Activated naive CD4-positive, alpha-beta T cell treated with Interleukin-2 at 50 U/mL for 16 hours (primary cell): ENCODE data around the gene OR14J1.
"Not testable (repeated sequence)": the region's sequence is repeated elsewhere in the genome, so short reads cannot be mapped to it uniquely, and the experiment has no call there.

Source experiments
- DNase-seq: peaks from one replicate; pipeline ENCODE4 v3.0.0-alpha.2; 2020

Gene OR14J1, protein sequence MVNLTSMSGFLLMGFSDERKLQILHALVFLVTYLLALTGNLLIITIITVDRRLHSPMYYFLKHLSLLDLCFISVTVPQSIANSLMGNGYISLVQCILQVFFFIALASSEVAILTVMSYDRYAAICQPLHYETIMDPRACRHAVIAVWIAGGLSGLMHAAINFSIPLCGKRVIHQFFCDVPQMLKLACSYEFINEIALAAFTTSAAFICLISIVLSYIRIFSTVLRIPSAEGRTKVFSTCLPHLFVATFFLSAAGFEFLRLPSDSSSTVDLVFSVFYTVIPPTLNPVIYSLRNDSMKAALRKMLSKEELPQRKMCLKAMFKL

DNA sequence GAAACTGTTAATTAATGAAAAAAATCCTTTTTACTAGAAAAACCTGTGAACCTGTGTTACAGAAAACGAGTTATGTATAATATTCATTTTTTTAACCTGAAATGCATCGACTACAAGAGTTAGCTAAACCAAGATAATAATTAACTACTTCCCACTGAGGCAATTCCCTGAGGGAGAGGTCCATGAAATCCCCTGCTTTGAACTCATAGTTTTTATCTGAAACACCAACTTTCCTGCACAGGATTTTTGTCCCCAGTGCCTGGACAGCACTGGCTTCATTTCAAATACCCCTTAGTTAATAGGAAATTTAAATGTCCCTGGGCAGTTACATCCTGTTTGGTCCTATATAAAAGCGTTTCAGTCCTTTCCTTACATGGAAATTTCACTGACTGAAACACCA is at the start of gene OR14J1:
Gene OR14J1, plus strand, starts transcription at position 386 of the 400 bp plus-strand sequence. CDS start 4,989 bp downstream, outside the sequence.
- no peak for DNase-seq

DNA sequence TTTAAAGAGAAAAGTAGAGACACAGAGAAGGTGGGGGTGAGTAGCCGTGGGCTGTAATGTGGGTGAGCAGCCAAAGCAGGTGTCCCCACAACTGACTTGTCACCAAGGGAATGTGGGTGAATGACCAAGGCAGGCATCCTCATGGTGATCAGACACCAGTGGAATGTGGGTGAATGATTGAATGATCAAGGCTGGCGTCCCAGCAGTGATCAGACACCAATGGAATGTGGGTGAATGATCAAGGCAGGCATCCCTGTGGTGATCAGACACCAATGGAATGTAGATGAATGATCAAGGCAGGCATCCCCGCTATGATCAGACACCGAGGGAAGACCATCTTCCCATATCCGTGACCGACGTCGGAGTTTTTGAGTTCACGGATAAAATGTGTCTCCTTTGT is 49.8 kb upstream of the OR14J1 start:
- no peak for DNase-seq

DNA sequence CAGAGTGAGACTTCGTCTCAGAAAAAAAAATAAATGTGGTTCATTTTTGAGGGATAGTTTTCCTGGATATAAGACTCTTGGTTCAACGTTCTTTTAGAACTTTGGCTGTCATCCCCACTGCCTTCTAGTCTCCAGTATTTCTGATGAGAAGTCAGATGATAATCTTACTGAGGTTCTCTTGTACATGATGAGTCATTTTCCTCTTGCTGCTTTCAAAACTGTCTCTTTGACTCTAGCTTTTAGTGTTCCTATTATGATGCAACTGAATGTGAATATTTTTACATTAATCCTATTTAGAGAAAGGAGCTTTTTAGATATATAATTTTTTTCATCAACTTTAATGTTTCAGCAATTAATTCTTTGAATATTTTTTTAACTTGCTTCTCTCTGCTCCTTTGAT is 46.0 kb upstream of the OR14J1 start:
- no peak for DNase-seq

DNA sequence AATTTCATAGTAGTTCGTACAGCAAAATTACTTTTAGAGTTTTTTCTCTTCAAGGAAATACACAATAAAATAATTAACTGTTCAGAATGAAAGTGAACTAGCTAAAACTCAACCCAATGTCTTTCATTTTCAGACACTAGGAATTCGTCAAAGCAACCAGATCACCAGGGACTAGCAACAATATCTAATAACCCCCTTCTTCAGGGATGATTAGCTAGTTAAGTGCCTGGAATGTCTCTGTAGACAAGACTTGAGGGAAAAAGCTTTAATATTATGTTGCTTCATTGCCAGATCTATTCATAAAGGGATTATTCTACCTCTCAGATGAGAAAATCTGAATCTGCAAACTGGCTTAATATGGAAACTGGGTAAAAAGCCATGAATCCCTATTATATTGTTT is 41.8 kb upstream of the OR14J1 start:
- DNase-seq: no peak

DNA sequence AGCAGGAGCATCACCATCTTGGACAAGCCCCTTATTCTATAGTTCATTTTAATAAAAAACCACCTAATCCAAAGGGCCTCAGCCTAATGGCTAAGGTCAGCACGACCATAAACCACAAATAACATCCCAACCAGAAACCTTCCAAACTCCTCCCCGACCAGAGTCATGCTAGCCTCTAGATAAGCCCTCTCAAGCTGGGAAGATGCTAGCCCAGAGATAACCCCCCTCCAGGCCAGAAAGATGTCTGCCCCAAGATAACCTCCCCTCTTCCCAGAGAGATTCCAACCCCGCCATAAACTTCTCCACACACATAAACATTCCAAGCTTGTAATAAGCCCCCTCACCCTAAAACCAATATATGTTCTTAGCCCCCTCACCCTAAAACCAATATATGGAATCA is 38.5 kb upstream of the OR14J1 start:
- no peak for DNase-seq

DNA sequence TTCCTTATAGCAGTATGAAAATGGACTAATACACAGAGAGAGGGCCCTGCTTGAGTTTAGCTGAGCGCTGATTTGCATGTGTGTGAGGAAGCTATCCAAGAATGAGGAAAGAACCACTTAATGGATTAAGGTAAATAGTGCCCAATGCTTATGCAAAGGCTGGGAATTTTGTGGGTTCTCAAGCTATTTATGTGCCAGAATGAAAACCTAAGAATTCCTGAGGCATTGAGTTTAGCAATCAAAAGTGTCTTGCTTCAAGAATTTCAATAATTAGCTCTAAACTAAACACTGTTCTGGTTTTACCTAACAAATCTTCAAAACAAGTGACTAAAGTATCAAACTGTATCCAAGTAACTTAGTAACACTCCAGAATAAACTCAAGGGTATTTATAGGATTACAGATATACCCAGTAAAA is 7.0 kb upstream of the OR14J1 start:
- no peak for DNase-seq

DNA sequence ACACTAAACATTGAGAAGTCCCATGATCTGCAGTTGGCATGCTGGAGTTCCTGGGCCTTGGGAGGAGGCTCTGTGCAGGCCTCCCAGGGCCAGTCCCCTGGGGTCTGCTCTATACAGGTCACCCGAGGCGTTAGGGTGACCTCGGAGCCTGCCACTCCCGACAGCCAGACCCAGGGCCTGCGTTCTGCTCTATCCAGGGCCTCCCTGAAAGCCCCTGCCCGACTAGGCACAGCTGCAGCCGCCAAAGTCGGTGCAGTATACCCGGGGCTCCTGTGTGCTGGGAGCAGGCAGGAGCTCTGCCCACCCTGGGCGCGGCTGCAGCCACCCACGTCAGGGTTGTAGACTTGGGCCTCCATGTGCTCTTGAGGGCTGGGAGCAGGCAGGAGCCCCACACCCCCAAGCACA is 6.3 kb upstream of the OR14J1 start:
- no peak for DNase-seq

DNA sequence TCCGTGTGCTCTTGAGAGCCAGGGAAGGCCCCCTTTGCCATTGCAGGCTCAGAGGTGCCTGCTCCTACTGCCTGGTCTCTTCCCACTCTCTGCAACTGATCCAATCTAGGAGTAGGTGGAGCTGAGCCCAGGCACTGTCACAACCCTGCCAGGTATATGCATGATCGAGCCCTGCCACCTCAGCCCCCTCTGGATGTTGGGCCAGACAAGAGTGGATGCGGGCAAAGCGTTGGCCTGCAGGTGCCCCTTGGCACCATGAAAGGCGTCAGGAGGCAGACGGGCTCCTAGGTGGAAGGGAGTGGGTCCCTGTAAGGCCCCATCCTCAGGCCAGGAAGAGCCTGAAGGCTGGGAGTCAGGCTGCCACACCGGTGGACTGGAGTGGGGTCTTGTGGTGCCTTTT is 5.9 kb upstream of the OR14J1 start:
- no peak for DNase-seq

DNA sequence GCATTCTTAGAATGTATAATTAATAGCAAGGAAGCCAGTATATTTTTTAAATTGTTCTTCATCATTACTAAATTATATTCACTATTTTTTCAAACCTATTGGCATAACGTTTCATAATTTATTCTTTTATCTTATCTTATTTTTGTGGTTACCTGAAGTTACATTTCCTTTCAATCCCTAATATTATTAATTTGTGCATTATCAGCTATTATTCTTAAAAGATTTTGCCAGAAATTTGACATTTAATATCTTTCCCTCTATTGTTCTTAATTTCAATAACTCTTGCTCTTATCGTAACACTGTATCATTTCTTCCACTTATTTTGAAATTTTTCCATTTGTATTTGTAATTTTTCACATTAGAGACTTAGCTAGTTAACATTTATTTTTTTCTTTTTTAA is 18.4 kb downstream of the OR14J1 start:
- no peak for DNase-seq

DNA sequence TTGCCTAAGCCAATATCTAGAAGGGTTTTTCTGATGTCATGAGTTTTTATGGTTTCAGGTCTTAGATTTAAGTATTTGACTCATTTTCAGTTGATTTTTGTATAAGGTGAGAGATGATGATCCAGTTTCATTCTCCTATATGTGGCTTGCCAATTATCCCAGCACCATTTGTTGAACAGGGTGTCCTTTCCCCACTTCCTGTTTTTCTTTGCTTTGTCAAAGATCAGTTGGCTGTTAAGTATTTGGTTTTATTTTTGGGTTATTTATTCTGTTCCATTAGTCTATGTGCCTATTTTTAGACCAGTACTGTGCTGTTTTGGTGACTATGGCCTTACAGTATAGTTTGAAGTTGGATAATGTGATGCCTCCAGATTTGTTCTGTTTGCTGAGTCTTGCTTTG is 21.8 kb downstream of the OR14J1 start:
- not testable (repeated sequence) for DNase-seq

DNA sequence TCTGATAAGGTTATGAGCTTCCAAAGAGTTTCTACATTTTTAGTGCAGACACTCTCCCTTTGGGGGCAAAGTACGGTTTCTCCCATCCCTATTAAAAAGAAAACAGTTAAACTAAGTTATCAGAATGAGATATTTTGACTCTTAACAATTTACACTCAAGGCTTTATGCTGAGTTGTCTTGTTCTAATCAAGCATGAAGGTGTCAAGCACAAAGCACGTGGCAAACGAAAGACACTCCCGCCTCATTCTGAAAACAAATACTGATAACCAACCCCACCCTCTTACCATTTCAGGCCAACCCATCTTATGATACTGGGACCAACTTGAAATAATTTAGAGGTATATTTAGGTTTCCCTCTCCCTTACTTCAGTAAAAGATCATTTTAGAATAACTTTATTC is 24.3 kb downstream of the OR14J1 start:
- DNase-seq: no peak

DNA sequence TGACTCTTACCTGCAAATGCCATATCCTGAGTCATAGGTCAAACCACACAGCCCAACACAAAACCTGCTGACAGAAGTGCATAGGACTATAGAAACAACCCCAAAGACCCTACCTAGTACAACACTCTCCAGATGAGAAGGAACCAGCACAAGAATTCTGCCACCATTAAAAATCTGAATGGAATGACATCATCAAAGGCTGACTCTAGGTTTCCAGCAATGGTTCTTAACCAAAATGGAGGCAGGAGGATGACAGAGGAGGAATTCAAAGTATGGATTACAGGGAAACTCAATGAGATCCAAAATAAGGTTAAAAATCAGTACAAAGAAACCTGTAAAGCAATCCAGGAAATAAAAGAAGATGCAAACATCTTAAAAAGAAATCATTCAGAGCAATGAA is 31.2 kb downstream of the OR14J1 start:
- DNase-seq: no peak

DNA sequence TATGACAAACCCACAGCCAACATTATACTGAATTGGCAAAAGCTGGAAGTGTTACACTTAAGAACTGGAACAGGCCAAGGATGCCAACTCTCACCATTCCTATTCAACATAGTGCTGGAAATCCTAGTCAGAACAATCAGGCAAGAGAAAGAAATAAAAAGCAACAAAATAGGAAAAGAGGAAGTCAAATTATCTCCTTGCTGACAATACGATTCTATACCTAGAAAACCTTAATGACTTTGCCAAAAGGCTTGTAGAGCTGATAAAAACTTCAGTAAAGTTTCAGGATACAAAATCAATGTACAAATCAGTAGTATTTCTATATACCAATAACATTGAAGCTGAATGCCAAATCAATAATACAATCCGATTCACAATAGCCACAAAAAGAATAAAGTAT is 34.8 kb downstream of the OR14J1 start:
- no peak for DNase-seq

DNA sequence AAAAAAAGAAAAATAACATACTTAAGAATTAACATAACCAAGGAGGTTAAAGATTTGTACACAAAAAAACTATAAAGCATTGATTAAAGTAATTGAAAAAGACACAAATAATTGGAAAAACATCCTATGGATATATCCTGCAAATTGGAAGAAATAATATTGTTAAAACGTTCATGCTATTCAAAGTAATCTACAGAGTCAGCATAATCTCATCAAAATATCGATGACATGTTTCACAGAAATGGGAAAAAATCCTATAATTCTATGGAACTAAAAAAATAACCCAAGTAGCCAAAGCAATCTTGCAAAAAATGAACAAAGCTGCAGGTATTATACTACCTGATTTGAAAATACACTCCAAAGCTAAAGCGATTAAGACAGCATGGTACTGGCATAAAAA is 43.9 kb downstream of the OR14J1 start:
- no peak for DNase-seq

DNA sequence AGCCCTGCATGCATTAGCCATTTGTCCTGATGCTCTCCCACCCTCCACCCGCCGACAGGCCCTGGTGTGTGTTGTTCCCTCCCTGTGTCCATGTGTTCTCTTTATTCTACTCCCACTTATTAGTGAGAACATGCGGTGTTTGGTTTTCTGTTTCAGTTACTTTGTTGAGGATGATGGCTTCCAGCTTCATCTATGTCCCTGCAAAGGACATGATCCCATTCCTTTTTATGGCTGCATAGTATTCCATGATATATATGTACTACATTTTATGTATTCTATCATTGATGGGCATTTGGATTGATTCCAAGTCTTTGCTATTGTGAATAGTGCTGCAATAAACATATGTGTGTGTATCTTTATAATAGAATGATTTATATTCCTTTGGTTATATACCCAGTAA is 47.8 kb downstream of the OR14J1 start:
- not testable (repeated sequence) for DNase-seq

DNA sequence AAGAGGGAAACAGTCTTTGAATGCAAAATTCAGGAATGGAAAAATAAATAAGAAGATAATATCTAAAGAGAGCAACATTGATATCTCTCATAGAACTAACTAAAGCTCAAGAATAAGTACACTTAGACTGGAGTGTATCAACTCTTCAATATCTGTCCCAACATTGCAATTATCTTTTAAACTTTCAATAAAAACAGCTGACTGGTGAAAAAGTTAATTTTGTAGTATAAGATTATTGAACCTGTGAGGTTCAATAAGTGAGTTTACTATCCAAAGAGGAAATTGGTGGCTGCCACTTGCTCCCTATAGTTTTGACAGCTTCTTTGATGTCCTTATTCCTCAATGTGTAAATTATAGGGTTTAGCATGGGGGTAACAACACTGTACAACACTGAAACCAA is 53.5 kb downstream of the OR14J1 start:
- DNase-seq: no peak

DNA sequence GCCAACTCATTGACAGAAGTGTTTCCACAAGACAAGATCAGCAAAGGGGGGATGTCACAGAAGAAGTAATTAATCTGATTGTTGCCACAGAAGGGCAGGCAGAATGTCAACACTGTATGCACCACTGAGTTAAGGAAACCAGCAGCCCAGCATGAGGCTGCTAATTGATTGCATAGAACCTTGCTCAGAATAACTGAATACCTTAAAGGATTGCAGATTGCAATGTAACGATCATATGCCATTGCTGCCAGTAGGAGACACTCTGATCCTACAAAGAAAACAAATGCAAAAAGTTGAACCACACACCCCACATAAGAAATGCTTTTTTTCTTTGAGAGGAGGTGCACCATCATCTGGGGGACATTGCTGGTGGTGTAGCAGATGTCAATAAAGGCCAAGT is 54.1 kb downstream of the OR14J1 start:
- no peak for DNase-seq
